NCI-H1417 treated with DMSO at 0.1 percent for 48 hours (cell line): ENCODE results near the gene SLC9A7.

Experiments used
- DNase-seq: peaks from one replicate; lab custom pipeline; 2025; lab: John Stamatoyannopoulos, UW

SLC9A7 gene

GRCh38 chrX:46573331-46573891 is 185.5 kb downstream of the SLC9A7 start, which contains the start of gene CHST7:
TSS of gene CHST7 (plus strand) at chrX:46573765. CDS start at chrX:46573932, 167 bp downstream.
- DNase-seq = peak; percentile 43

DNA sequence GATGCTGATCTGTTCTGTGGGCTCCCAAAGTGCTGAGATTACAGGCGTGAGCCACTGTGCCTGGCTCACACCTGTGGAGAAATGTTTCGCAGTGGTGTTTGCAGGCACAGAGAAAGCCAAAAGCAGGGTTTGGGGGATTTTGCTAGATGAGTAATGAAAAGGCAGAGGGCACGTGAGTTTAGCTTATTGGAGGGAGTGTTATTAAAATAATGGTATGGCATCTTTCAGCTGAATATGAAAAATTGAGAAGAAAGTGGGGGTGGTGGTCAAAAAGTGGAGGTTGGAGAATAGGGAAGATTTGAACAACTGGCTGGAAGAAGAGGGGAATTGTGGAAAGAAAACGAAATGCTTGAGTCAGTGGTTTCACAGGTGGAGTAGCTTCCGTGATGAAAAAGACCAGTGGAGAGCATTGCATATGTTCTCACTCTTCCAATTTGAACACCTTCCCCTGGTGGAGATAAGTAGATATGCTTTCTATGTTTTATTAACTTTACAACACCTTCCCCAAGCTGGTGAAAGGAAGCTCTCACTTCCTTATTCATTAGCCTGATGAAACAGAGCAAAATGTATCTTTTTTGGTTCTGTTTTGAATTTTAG is 186.5 kb downstream of the SLC9A7 start:
- no peak for DNase-seq

DNA sequence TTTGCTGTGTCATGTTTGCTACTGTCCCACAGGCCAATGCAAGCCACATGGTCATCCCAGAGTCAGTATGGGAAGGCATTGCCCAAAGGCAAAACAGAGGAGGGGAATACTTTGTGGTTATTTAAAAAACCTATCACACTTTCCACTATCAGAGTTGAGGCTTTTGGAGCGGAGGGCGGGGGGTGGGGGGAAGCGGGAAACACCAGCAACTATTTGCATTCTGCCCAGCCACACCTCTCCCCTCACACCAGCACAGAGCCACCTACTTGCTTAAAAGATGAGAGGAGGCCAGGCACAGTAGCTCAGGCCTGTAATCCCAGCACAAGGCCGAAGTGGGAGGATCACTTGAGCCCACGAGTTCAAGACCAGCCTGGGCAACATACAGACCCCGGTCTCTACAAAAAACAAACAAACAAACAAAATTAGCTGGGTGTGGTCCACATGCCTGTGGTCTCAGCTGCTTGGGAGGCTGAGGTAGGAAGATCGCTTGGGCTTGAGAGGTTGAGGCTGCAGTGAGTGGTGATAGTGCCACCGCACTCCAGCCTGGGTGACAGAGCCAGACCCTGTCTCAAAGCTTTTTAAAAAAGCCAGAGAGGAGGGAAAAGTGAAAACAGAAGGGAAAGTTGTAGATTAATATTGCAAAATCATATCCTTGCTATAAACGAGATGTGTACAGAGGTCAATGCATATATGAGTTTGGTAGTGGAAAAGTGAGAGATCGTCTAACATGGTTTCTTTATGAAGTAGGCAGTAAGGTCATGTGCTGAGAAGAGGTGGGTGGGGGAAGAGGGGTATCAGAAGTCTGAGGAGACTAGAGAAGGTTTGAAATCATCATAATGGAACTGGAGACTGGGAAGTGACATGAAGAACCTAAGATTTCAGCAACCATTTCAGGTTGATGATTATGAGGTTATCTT is 187.2 kb downstream of the SLC9A7 start:
- DNase-seq = no peak

DNA sequence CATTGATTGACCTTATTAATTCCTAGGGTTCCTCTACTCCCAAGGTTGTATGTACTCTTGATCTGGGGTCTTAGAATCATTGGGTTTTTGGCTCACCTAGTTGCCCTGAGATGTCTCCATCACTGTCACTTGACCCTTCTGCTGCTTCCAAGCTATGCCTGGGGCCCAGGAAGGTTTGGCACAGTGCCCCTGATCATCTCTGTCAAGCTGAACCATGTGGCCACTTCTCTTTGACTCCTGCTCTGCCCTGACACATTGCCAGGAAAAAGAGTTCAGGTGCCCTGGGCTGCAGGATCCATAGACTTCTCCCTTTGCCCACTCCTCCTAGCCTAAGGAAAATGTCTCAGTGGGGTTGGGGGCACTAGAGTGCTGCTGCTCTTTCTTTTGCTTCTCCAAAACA is 189.3 kb downstream of the SLC9A7 start:
- DNase-seq = no peak

- no peak for DNase-seq
Observed at GRCh38 chrX:46567388-46567787, 191.5 kb downstream of the SLC9A7 start.

GRCh38 chrX:46561824-46562657 is 196.9 kb downstream of the SLC9A7 start:
- DNase-seq = no peak

DNA sequence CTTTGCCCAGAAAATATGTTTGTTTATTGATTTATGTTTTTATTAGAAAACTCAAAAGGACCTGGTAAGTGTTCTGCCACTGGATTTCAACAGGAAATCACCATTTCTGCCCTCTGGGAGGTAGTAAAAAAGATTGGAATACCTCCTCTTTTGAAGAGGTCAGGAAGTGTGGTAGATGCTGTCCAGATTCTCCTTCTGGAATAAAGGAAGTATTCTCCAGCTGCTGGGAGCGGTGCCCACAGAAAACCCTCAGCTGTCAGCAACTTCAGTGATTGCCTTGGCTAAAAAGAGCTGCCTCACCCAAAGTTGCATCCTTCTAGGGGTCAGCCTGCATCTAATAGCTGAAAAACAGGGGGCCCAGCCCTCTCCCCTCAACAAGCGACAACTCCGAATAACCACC is 199.9 kb downstream of the SLC9A7 start:
- DNase-seq = no peak

- DNase-seq = no peak
Observed at GRCh38 chrX:46554942-46555341, 204.0 kb downstream of the SLC9A7 start.

GRCh38 chrX:46553935-46554334 is 205.0 kb downstream of the SLC9A7 start:
- DNase-seq = no peak

DNA sequence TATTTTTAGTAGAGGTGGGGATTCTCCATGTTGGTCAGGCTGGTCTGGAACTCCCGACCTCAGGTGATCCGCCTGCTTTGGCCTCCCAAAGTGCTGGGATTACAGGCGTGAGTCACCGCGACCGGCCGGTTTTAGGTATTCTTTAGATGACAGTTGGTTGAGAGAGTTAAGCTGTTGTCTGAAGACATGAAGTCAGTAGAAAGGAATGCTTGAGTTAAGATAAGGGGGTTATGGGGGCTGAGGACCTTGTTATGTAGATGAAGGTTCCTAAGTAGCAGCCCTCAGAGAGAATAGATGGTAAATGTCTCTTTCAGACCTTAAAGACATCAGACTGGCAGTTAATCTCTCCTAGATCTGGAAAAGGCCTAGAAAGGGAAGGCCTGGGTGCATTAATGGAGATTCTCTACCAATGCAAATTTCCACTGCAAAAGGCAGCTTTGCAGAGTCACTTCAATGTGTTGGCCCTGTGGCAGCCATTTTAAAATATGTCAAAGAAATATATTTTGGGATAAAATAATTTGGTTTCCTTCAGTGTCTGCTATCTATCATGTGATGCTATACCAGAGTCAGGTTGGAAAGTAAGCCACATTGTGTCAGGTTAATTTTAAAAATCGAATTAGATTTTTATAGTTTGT is 207.3 kb downstream of the SLC9A7 start:
- DNase-seq = no peak

GRCh38 chrX:46549914-46550313 is 209.0 kb downstream of the SLC9A7 start:
- no peak for DNase-seq
